SH-SY5Y (cell line): ENCODE results near the gene RAB12.

ENCODE experiments used
- GATA2 ChIP-seq: IDR thresholded peaks from 2 replicates; pipeline ENCODE4 v1.6.1; 2011; ENCODE audit warnings: mild to moderate bottlenecking, low read depth, low read length
- GATA3 ChIP-seq: IDR thresholded peaks from 2 replicates; pipeline ENCODE4 v1.6.1; 2011; ENCODE audit warnings: low read depth, mild to moderate bottlenecking, low read length, moderate library complexity

Gene RAB12

GRCh38 chr18:8685141-8685913 lies 76.1 kb downstream of the RAB12 start:
- TF ChIP-seq GATA2 (no peak), GATA3 (no peak)

- TF ChIP-seq GATA3 (no peak), GATA2 (no peak)
Observed at GRCh38 chr18:8685914-8686216, 76.6 kb downstream of the RAB12 start.

- TF ChIP-seq GATA2, result no peak
- TF ChIP-seq GATA3, result no peak
Observed at GRCh38 chr18:8686611-8687010, 77.4 kb downstream of the RAB12 start.

GRCh38 chr18:8688216-8688800 lies 79.1 kb downstream of the RAB12 start:
- no peak for TF ChIP-seq GATA2
- no peak for TF ChIP-seq GATA3

GRCh38 chr18:8688816-8689215 lies 79.6 kb downstream of the RAB12 start:
- no peak for TF ChIP-seq GATA3
- no peak for TF ChIP-seq GATA2
